Liver (tissue), 9 donors: ENCODE data around the gene NRG3. TPM values are rescaled to one million over a fixed set of nuclear protein-coding genes. Genes with fewer than 3 reads are reported as not detected.

Experiments used
- DNase-seq: peaks from one replicate; pipeline ENCODE4 v3.0.0-alpha.2; 2017; ENCODE audit warnings: low spot score
- H3K27ac ChIP-seq, 2 donors: one replicate each; pipeline ENCODE4 v1.7.0; 2013; ENCODE audit warnings: inconsistent platforms in 2 of 2, low read length in 2 of 2, control low read depth in 1 of 2, low read depth in 1 of 2, mild to moderate bottlenecking in 1 of 2
- H3K27me3 ChIP-seq, 4 donors: one replicate each; pipeline versions ENCODE4 v1.6.1 to v1.7.0; 2013; ENCODE audit warnings: low read length in 3 of 4, inconsistent platforms in 1 of 4, mild to moderate bottlenecking in 1 of 4, moderate library complexity in 1 of 4; ENCODE audit not compliant: control insufficient read depth in 4 of 4, insufficient read depth in 4 of 4
- H3K36me3 ChIP-seq, 4 donors: one replicate each; pipeline versions ENCODE4 v1.6.1 to v1.7.0; 2013; ENCODE audit warnings: low read length in 3 of 4, mild to moderate bottlenecking in 3 of 4, low read depth in 1 of 4, moderate library complexity in 1 of 4; ENCODE audit not compliant: control insufficient read depth in 4 of 4, insufficient read depth in 3 of 4
- H3K4me1 ChIP-seq, 4 donors: one replicate each; pipeline versions ENCODE4 v1.6.1 to v1.7.0; 2013; ENCODE audit warnings: low read length in 3 of 4, mild to moderate bottlenecking in 3 of 4, moderate library complexity in 1 of 4; ENCODE audit not compliant: control insufficient read depth in 4 of 4, insufficient read depth in 4 of 4
- H3K4me3 ChIP-seq, 3 donors: one replicate each; pipeline versions ENCODE4 v1.6.1 to v1.7.0; 2013; ENCODE audit warnings: low read length in 3 of 3, control low read depth in 1 of 3, low read depth in 1 of 3, mild to moderate bottlenecking in 1 of 3
- H3K9ac ChIP-seq, 2 donors: one replicate each; pipeline ENCODE4 v1.7.0; 2013; ENCODE audit warnings: low read length in 2 of 2, mild to moderate bottlenecking in 2 of 2, moderate library complexity in 2 of 2, control low read depth in 1 of 2, low read depth in 1 of 2
- H3K9me3 ChIP-seq, 4 donors: one replicate each; pipeline versions ENCODE4 v1.6.1 to v1.7.0; 2013; ENCODE audit warnings: low read length in 3 of 4; ENCODE audit not compliant: control insufficient read depth in 4 of 4
- CTCF ChIP-seq: fragments of 150-350 bp; IDR thresholded peaks from 2 replicates; pipeline ENCODE4 v1.5.1; 2017; ENCODE audit warnings: improper control_type of control experiment, low read depth, low read length; ENCODE audit not compliant: missing input control
- FOXA1 ChIP-seq: IDR thresholded peaks from 2 replicates; pipeline ENCODE4 v1.6.1; 2016; ENCODE audit warnings: antibody characterized with exemption
- FOXA2 ChIP-seq: IDR thresholded peaks from 2 replicates; pipeline ENCODE4 v1.6.1; 2016; ENCODE audit warnings: antibody characterized with exemption
- GABPA ChIP-seq, 2 donors: IDR thresholded peaks in 1 of 2; conservative IDR thresholded peaks in 1 of 2; 2 replicates each; pipeline ENCODE4 v1.6.1; 2016; ENCODE audit warnings: antibody characterized with exemption in 2 of 2, mild to moderate bottlenecking in 1 of 2, moderate library complexity in 1 of 2
- HNF4G ChIP-seq: IDR thresholded peaks from 2 replicates; pipeline ENCODE4 v1.6.1; 2016; ENCODE audit warnings: antibody characterized with exemption
- JUND ChIP-seq, 2 donors: IDR thresholded peaks; 2 replicates each; pipeline ENCODE4 v1.6.1; 2016; ENCODE audit warnings: antibody characterized with exemption in 2 of 2
- MAX ChIP-seq: IDR thresholded peaks from 2 replicates; pipeline ENCODE4 v1.6.1; 2016; ENCODE audit warnings: antibody characterized with exemption
- RAD21 ChIP-seq, 2 donors: IDR thresholded peaks; 2 replicates each; pipeline ENCODE4 v1.6.1; 2016; ENCODE audit warnings: antibody characterized with exemption in 2 of 2, mild to moderate bottlenecking in 2 of 2
- SP1 ChIP-seq: IDR thresholded peaks from 2 replicates; pipeline ENCODE4 v1.6.1; 2018; ENCODE audit warnings: antibody characterized with exemption, mild to moderate bottlenecking
- TAF1 ChIP-seq: conservative IDR thresholded peaks from 2 replicates; pipeline ENCODE4 v1.6.1; 2016; ENCODE audit warnings: antibody characterized with exemption, mild to moderate bottlenecking
- YY1 ChIP-seq: IDR thresholded peaks from 2 replicates; pipeline ENCODE4 v1.6.1; 2016; ENCODE audit warnings: antibody characterized with exemption, mild to moderate bottlenecking
- WGBS: extraction: QIAGEN DNeasy Blood & Tissue Kit; methylation state at CpG from one replicate; pipeline ENCODE4 v1.1.7; 2013; 5-methylcytosine and 5-hydroxymethylcytosine counted together
- polyA plus RNA-seq, 2 donors: library from polyadenylated mRNA; stranded (reverse) in 1 of 2; unstranded in 1 of 2; fragments of 200-250 nt in 1 of 2; fragments of >200 nt in 1 of 2; fragmentation: Nextera tagmentation in 1 of 2; extraction: Ambion mirVana in 1 of 2; gene quantifications; one replicate each; pipeline versions ENCODE4 v1.2.1 to v1.2.3, GENCODE V29; 2013 to 2015
- total RNA-seq, 2 donors: library from RNA; depleted of rRNA; stranded (reverse); fragments of >200 nt; gene quantifications; one replicate each; pipeline ENCODE4 v1.2.3, GENCODE V29; 2014
- TF ChIP-seq, protein P1 (sequence below): IDR thresholded peaks from 2 replicates; pipeline ENCODE4 v1.6.1; 2016; ENCODE audit warnings: antibody characterized with exemption, mild to moderate bottlenecking
- donor health status: healthy.
- donor health status: healthy.
- donor health status: healthy.
- donor health status: healthy.
- donor health status: healthy.

The NRG3 gene
- total and polyA plus RNA-seq, 4 donors = 0.24 to 3.7 (median 0.38) TPM

- TF ChIP-seq CTCF (no peak), RAD21 (IDR thresholded peaks at IDR 0.05) (no peak), SP1 (no peak), HNF4G (no peak), JUND (IDR thresholded peaks at IDR 0.05) (no peak)
Measured at GRCh38 chr10:82890573-82890972, 1015.6 kb downstream of the NRG3 start (continued).

GRCh38 chr10:82908096-82908495, 1033.1 kb downstream of the NRG3 start:
- WGBS = 87% methylated on average over 1 of the region's 1 CpG
- TF ChIP-seq, protein P1, sequence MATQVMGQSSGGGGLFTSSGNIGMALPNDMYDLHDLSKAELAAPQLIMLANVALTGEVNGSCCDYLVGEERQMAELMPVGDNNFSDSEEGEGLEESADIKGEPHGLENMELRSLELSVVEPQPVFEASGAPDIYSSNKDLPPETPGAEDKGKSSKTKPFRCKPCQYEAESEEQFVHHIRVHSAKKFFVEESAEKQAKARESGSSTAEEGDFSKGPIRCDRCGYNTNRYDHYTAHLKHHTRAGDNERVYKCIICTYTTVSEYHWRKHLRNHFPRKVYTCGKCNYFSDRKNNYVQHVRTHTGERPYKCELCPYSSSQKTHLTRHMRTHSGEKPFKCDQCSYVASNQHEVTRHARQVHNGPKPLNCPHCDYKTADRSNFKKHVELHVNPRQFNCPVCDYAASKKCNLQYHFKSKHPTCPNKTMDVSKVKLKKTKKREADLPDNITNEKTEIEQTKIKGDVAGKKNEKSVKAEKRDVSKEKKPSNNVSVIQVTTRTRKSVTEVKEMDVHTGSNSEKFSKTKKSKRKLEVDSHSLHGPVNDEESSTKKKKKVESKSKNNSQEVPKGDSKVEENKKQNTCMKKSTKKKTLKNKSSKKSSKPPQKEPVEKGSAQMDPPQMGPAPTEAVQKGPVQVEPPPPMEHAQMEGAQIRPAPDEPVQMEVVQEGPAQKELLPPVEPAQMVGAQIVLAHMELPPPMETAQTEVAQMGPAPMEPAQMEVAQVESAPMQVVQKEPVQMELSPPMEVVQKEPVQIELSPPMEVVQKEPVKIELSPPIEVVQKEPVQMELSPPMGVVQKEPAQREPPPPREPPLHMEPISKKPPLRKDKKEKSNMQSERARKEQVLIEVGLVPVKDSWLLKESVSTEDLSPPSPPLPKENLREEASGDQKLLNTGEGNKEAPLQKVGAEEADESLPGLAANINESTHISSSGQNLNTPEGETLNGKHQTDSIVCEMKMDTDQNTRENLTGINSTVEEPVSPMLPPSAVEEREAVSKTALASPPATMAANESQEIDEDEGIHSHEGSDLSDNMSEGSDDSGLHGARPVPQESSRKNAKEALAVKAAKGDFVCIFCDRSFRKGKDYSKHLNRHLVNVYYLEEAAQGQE = no peak
- TF ChIP-seq HNF4G = no peak
- TF ChIP-seq TAF1 = no peak
- no peak for TF ChIP-seq GABPA (IDR thresholded peaks at IDR 0.05 in 1 of 2, conservative IDR thresholded peaks at IDR 0.05 in 1 of 2)
- no peak for TF ChIP-seq YY1
- TF ChIP-seq MAX = no peak
- TF ChIP-seq FOXA2 = no peak
- Histone ChIP-seq H3K9ac (no peak overlapping the region), H3K4me1 (no peaks in the 10 kb centered on the region), H3K4me3 (no peak overlapping the region), H3K36me3 (no peaks in the 10 kb centered on the region), H3K9me3 (no peaks in the 10 kb centered on the region), H3K27me3 (no peaks in the 10 kb centered on the region), H3K27ac (no peak overlapping the region)
- DNase-seq = no peak

DNA sequence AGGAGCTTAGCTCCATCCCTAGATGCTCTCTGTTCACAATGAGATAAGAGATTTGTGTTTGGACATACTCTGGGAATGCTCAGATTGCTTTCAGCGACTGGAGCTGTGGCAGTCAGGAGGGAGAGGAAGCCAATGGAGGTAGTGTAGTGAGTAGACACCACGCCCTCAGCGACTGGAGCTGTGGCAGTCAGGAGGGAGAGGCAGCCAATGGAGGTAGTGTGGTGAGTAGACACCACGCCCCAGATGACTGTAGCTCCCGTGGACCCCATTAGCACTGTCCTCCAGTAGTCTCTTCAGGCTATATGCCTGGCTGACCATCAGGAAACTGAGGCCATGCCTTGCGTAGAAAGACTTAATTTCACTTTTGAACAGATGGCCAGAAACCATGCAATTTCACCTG, 1033.8 kb downstream of the NRG3 start:
- H3K27me3 ChIP-seq = no peaks in the 10 kb centered on the region
- no peaks in the 10 kb centered on the region for H3K9me3 ChIP-seq
- H3K4me3 ChIP-seq = no peak overlapping the region
- WGBS = 82% methylated on average over 6 of the region's 6 CpGs
- no peaks in the 10 kb centered on the region for H3K4me1 ChIP-seq
- no peaks in the 10 kb centered on the region for H3K36me3 ChIP-seq
- H3K9ac ChIP-seq = no peak overlapping the region
- TF ChIP-seq FOXA1 = no peak
- TF ChIP-seq MAX = no peak
- no peak for TF ChIP-seq JUND (IDR thresholded peaks at IDR 0.05)
- DNase-seq = no peak
- H3K27ac ChIP-seq = no peak overlapping the region
